OCI-LY3 (cell line): ENCODE results near the gene PRDX5.
"Not testable (repeated sequence)": the region's sequence is repeated elsewhere in the genome, so short reads cannot be mapped to it uniquely, and the experiment has no call there.

Source experiments
- H2AFZ ChIP-seq: fragments of 200-600, 300-600 bp; shearing (Covaris generic); 2 replicates; pipeline ENCODE4 v1.6.0; 2014; ENCODE audit warnings: antibody characterized with exemption, low read depth, low read length
- H3K27ac ChIP-seq: fragments of 200-600, 300-600 bp; sonication (generic); 2 replicates; pipeline ENCODE4 v1.5.1; 2014; ENCODE audit warnings: mild to moderate bottlenecking, low read length, moderate library complexity, mixed read lengths
- H3K27me3 ChIP-seq: fragments of 200-600, 300-600 bp; sonication (generic); 2 replicates; pipeline ENCODE4 v1.6.1; 2014; ENCODE audit warnings: low read depth, low read length, mixed read lengths
- H3K36me3 ChIP-seq: fragments of 200-600, 300-600 bp; sonication (generic); replicated peaks from 2 replicates; pipeline ENCODE3; 2014; ENCODE audit warnings: low read depth, low read length, mixed read lengths
- H3K4me1 ChIP-seq: fragments of 300-600, 200-600 bp; sonication (generic); 2 replicates; pipeline ENCODE4 v1.6.1; 2014; ENCODE audit warnings: low read length, mixed read lengths
- H3K4me2 ChIP-seq: fragments of 200-600, 300-600 bp; sonication (generic); 2 replicates; pipeline ENCODE4 v1.6.1; 2014; ENCODE audit warnings: low read length, mixed read lengths
- H3K4me3 ChIP-seq: fragments of 300-600, 200-600 bp; sonication (generic); 2 replicates; pipeline ENCODE4 v1.5.1; 2014; ENCODE audit warnings: antibody characterized with exemption, mild to moderate bottlenecking, low read length, moderate library complexity
- H3K79me2 ChIP-seq: fragments of 300-600, 200-600 bp; shearing (Covaris generic); 2 replicates; pipeline ENCODE4 v1.6.1; 2014; ENCODE audit warnings: mild to moderate bottlenecking, low read length, mixed read lengths
- H3K9ac ChIP-seq: fragments of 300-600, 200-600 bp; shearing (Covaris generic); 2 replicates; pipeline ENCODE4 v1.6.0; 2014; ENCODE audit warnings: mild to moderate bottlenecking, low read length, moderate library complexity
- H3K9me3 ChIP-seq: fragments of 200-600, 300-600 bp; shearing (Covaris generic); 2 replicates; pipeline ENCODE4 v1.6.1; 2014; ENCODE audit warnings: low read length, mixed read lengths; ENCODE audit not compliant: insufficient read depth
- H4K20me1 ChIP-seq: fragments of 200-600, 300-600 bp; sonication (generic); 2 replicates; pipeline ENCODE4 v1.6.1; 2016; ENCODE audit warnings: low read length, mixed read lengths; ENCODE audit not compliant: insufficient read depth
- EZH2phosphoT487 ChIP-seq: fragments of 200-600 bp; shearing (Covaris generic); IDR thresholded peaks from 2 replicates; pipeline ENCODE4 v1.6.1; 2018; ENCODE audit warnings: antibody characterized with exemption, mixed run types, low read depth
- TF ChIP-seq, protein P1 (sequence below): fragments of 200-600, 300-600 bp; sonication (generic); IDR thresholded peaks from 2 replicates; pipeline ENCODE4 v1.5.1; 2014; ENCODE audit warnings: antibody characterized with exemption, low read length, low read depth

Gene PRDX5

DNA sequence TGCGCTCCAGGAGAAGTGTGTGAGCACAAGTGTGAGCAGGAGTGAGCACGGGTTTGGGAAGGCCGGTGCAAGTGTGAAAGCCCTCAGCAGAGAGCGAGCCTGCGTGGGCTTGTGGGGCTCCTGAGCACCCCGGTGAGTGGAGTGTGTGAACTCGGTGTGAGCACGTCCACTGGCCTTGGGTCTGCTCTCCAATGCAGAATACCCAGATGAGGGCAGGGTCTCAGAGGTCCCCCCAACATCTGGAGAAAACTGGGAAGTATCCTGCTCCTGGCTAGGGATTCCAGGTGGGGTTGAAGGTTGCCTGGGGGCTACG, 11.4 kb upstream of the PRDX5 start:
- peaks cover 41% of the 10 kb centered on the region for H3K79me2 ChIP-seq
- peaks cover 7% of the 10 kb centered on the region for H3K36me3 ChIP-seq
- peaks cover 22% of the 10 kb centered on the region for H3K4me1 ChIP-seq
- H3K9ac ChIP-seq = peak overlapping the region; percentile 88
- H3K4me3 ChIP-seq = peak overlapping the region; percentile 92
- H3K9me3 ChIP-seq = no peaks in the 10 kb centered on the region
- H2AFZ ChIP-seq = no peak overlapping the region; the same call in 1 of the 2 replicates
- peak overlapping the region; percentile 66 for H3K27ac ChIP-seq
- no peaks in the 10 kb centered on the region for H3K27me3 ChIP-seq
- H3K4me2 ChIP-seq = peak overlapping the region; percentile 90
- H4K20me1 ChIP-seq = no peaks in the 10 kb centered on the region
- TF ChIP-seq, protein P1, sequence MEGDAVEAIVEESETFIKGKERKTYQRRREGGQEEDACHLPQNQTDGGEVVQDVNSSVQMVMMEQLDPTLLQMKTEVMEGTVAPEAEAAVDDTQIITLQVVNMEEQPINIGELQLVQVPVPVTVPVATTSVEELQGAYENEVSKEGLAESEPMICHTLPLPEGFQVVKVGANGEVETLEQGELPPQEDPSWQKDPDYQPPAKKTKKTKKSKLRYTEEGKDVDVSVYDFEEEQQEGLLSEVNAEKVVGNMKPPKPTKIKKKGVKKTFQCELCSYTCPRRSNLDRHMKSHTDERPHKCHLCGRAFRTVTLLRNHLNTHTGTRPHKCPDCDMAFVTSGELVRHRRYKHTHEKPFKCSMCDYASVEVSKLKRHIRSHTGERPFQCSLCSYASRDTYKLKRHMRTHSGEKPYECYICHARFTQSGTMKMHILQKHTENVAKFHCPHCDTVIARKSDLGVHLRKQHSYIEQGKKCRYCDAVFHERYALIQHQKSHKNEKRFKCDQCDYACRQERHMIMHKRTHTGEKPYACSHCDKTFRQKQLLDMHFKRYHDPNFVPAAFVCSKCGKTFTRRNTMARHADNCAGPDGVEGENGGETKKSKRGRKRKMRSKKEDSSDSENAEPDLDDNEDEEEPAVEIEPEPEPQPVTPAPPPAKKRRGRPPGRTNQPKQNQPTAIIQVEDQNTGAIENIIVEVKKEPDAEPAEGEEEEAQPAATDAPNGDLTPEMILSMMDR = no peak
- TF ChIP-seq EZH2phosphoT487 = no peak

DNA sequence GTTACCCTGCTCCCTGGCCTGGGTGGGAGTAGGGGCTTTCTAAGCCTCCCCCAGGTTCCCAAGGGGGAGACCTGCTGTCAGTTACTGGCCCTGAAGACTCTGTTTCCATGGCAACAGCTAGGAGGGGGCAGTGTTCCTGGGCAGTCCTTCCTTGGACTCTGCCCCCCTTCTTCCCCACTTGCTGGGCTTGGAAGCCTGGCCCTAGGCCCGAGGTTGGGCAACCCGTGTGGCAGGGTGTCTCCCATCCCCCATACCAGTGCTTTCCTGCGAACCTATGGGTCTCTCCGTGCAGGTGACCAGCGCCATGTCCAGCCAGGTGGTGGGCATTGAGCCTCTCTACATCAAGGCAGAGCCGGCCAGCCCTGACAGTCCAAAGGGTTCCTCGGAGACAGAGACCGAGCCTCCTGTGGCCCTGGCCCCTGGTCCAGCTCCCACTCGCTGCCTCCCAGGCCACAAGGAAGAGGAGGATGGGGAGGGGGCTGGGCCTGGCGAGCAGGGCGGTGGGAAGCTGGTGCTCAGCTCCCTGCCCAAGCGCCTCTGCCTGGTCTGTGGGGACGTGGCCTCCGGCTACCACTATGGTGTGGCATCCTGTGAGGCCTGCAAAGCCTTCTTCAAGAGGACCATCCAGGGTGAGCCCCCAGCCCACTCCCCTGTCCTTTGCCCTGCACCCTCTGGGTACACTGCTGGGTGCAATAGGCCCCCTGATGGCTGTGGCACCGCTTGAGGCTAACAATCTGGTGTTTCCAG, 10.9 kb upstream of the PRDX5 start:
- Histone ChIP-seq H3K36me3 (peaks cover 7% of the 10 kb centered on the region), H3K27me3 (no peaks in the 10 kb centered on the region), H3K4me3 (peak overlapping the region; percentile 92), H2AFZ (no peak overlapping the region), H4K20me1 (no peaks in the 10 kb centered on the region), H3K9me3 (no peaks in the 10 kb centered on the region), H3K79me2 (peaks cover 41% of the 10 kb centered on the region), H3K4me2 (peak overlapping the region; percentile 90), H3K9ac (peak overlapping the region; percentile 88), H3K4me1 (peaks cover 22% of the 10 kb centered on the region), H3K27ac (peak overlapping the region; percentile 66)
- TF ChIP-seq, protein P1 = no peak

DNA sequence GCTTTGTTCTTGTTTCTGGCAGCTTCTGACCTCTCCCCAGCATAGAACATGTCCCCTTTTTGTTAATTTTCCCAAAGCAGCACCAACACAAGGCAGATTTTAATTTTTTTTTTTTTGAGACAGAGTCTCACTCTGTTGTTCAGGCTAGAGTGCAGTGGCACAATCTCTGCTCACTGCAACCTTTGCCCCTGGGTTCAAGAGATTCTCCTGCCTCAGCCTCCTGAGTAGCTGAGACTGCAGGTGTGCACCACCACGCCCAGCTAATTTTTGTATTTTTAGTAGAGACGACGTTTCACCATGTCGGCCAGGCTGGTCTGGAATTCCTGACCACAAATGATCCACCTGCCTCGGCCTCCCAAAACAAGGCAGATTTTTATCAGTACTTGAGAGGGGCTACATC, 10.1 kb upstream of the PRDX5 start:
- H3K4me2 ChIP-seq, H3K4me3 ChIP-seq, H2AFZ ChIP-seq, H3K9me3 ChIP-seq, H3K27ac ChIP-seq, H4K20me1 ChIP-seq, H3K36me3 ChIP-seq, H3K9ac ChIP-seq, H3K27me3 ChIP-seq: not testable (repeated sequence)
- H3K79me2 ChIP-seq = peaks cover 47% of the 10 kb centered on the region
- peaks cover 22% of the 10 kb centered on the region for H3K4me1 ChIP-seq

DNA sequence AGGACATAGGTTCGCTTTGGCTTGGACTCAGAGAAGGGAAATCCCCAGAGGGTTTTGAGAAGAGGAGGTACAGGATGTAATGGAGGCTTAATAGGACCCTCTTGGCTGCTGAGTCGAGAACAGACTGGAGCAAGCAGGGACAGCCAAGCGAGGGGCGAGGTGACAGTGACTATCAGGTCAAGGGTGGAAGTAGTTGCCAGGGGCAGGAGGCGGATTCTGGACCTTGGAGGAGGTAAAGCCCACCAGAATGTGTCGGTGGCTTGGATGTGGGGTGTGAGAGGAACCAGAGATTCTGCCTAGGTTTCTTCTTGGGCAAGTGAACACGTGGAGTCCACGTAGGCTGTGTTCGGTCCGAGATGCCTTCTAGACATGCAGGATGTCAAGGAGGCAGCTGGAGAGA, 5.0 kb upstream of the PRDX5 start:
- peaks cover 8% of the 10 kb centered on the region for H3K4me1 ChIP-seq
- H3K4me3 ChIP-seq = no peak overlapping the region
- no peak overlapping the region for H3K27ac ChIP-seq
- H3K36me3 ChIP-seq = peaks cover 17% of the 10 kb centered on the region
- no peak overlapping the region for H3K9ac ChIP-seq
- H4K20me1 ChIP-seq = no peaks in the 10 kb centered on the region
- H3K9me3 ChIP-seq = no peaks in the 10 kb centered on the region
- H3K4me2 ChIP-seq = no peak overlapping the region
- no peak for TF ChIP-seq EZH2phosphoT487
- TF ChIP-seq, protein P1 = no peak
- no peak overlapping the region for H2AFZ ChIP-seq
- H3K79me2 ChIP-seq = peaks cover 58% of the 10 kb centered on the region
- no peaks in the 10 kb centered on the region for H3K27me3 ChIP-seq
